Transverse colon (tissue), 4 donors: ENCODE measurements around the gene HSD17B11. TPM values are rescaled to one million over a fixed set of nuclear protein-coding genes. Genes with fewer than 3 reads are reported as not detected.
"Not testable (repeated sequence)": the region's sequence is repeated elsewhere in the genome, so short reads cannot be mapped to it uniquely, and the experiment has no call there.

ENCODE experiments used
- DNase-seq: peaks from one replicate; pipeline ENCODE4 v3.0.0-alpha.2; 2019
- H3K27ac ChIP-seq, 4 donors: fragments of 200-600 bp; sonication (generic); 2 replicates each; pipeline ENCODE4 v1.5.1; 2016 to 2018; ENCODE audit warnings: inconsistent platforms in 4 of 4
- H3K27me3 ChIP-seq: fragments of 200-600 bp; sonication (generic); 2 replicates; pipeline ENCODE4 v1.5.1; 2017; ENCODE audit warnings: inconsistent platforms
- H3K36me3 ChIP-seq, 4 donors: fragments of 200-600 bp; sonication (generic); 2 replicates each; pipeline ENCODE4 v1.5.1; 2017 to 2019; ENCODE audit warnings: inconsistent platforms in 4 of 4
- H3K4me1 ChIP-seq, 4 donors: fragments of 200-600 bp; sonication (generic); 2 replicates each; pipeline ENCODE4 v1.5.1; 2017 to 2020; ENCODE audit warnings: inconsistent platforms in 4 of 4
- H3K4me3 ChIP-seq, 4 donors: fragments of 200-600 bp; sonication (generic); 1 replicate in 1 of 4; 2 replicates in 3 of 4; pipeline versions ENCODE4 v1.5.1 to v1.6.1; 2017 to 2019; ENCODE audit warnings: inconsistent platforms in 4 of 4
- H3K9me3 ChIP-seq, 2 donors: fragments of 200-600 bp; sonication (generic); 2 replicates each; pipeline ENCODE4 v1.5.1; 2017 to 2019; ENCODE audit warnings: inconsistent platforms in 2 of 2
- EP300 ChIP-seq: sonication (generic); formaldehyde crosslinking; IDR thresholded peaks from one replicate; pipeline ENCODE4 v1.6.1; 2017; ENCODE audit warnings: antibody characterized with exemption, low read depth
- POLR2A ChIP-seq: fragments of 450-650 bp; IDR thresholded peaks from one replicate; pipeline ENCODE4 v1.6.1; 2016; ENCODE audit warnings: antibody characterized with exemption, mild to moderate bottlenecking, moderate library complexity
- POLR2AphosphoS5 ChIP-seq, 3 donors: sonication (generic); formaldehyde crosslinking; IDR thresholded peaks; one replicate each; pipeline ENCODE4 v1.6.1; 2016; ENCODE audit warnings: antibody characterized with exemption in 3 of 3
- WGBS, 2 donors: methylation state at CpG; one replicate each; pipeline ENCODE4 v1.1.5; 2018; ENCODE audit warnings: low coverage in 1 of 2; 5-methylcytosine and 5-hydroxymethylcytosine counted together
- in situ Hi-C, 4 donors: fragments of 200-750 bp; cut with MboI; loops; one replicate each; pipeline versions ENCODE4 v1.15.0 to v1.15.1; 2017; ENCODE audit warnings: low sequenced_read_pairs in 3 of 4, low pct_ligation_motif_present in 1 of 4, low pct_unique_long_range_greater_than_20kb in 1 of 4
- intact Hi-C: fragments of 100-400 bp; cut with DNase I; formaldehyde crosslinking; loops from one replicate; pipeline ENCODE4 v1.15.1; 2023; ENCODE audit warnings: low total_unique reads
- total RNA-seq, 4 donors: library from RNA; depleted of rRNA; stranded (reverse); fragments of >200 nt; gene quantifications; one replicate each; pipeline ENCODE4 v1.1.0, GENCODE V29; 2016
- TF ChIP-seq, protein P1 (sequence below), 5 experiments: fragments of 200-600 bp in 3 of 5; fragments of 450-650 bp in 2 of 5; sonication (generic) in 3 of 5; IDR thresholded peaks; 1 replicate in 2 of 5; 2 replicates in 3 of 5; pipeline ENCODE4 v1.5.1; 2016 to 2017; ENCODE audit warnings: antibody characterized with exemption in 5 of 5, inconsistent platforms in 3 of 5, mild to moderate bottlenecking in 2 of 5, moderate library complexity in 1 of 5

Gene HSD17B11
- total RNA-seq, 4 donors from 2014 or later, result 189 to 348 (median 271) TPM

DNA sequence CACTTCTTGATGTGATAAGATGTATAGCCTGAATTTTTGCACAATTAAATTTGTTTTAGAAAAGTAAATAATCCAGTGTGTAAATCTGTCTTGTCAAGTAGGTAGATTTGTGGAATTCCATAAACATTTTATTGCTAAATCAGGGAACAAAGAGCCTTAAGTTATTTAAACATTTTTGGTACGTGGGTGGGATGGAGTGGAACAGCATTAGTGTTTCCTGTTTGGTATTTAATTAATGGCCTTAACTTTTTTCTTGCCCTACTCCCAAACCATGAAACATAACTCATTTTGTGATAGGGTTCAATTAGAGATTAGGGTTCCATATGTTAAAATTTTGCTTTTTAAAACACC is 36.5 kb upstream of the HSD17B11 start:
- Histone ChIP-seq H3K36me3 (no peaks in the 10 kb centered on the region), H3K9me3 (no peaks in the 10 kb centered on the region), H3K27ac (no peak overlapping the region), H3K4me3 (no peak overlapping the region), H3K4me1 (peaks cover 3 to 22% (median 12%) of the 10 kb centered on the region in 4 donors), H3K27me3 (no peaks in the 10 kb centered on the region)
- intact Hi-C loops (no loop called here), in situ Hi-C loops (no loop called here)
- WGBS, 2 donors, result 37 to 63% methylated on average over 1 of the region's 1 CpG
- no peak for DNase-seq
- TF ChIP-seq EP300 (no peak), POLR2AphosphoS5 (IDR thresholded peaks at IDR 0.05) (no peak), POLR2A (no peak)
- TF ChIP-seq, protein P1, sequence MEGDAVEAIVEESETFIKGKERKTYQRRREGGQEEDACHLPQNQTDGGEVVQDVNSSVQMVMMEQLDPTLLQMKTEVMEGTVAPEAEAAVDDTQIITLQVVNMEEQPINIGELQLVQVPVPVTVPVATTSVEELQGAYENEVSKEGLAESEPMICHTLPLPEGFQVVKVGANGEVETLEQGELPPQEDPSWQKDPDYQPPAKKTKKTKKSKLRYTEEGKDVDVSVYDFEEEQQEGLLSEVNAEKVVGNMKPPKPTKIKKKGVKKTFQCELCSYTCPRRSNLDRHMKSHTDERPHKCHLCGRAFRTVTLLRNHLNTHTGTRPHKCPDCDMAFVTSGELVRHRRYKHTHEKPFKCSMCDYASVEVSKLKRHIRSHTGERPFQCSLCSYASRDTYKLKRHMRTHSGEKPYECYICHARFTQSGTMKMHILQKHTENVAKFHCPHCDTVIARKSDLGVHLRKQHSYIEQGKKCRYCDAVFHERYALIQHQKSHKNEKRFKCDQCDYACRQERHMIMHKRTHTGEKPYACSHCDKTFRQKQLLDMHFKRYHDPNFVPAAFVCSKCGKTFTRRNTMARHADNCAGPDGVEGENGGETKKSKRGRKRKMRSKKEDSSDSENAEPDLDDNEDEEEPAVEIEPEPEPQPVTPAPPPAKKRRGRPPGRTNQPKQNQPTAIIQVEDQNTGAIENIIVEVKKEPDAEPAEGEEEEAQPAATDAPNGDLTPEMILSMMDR (IDR thresholded peaks at IDR 0.05), result no peak

DNA sequence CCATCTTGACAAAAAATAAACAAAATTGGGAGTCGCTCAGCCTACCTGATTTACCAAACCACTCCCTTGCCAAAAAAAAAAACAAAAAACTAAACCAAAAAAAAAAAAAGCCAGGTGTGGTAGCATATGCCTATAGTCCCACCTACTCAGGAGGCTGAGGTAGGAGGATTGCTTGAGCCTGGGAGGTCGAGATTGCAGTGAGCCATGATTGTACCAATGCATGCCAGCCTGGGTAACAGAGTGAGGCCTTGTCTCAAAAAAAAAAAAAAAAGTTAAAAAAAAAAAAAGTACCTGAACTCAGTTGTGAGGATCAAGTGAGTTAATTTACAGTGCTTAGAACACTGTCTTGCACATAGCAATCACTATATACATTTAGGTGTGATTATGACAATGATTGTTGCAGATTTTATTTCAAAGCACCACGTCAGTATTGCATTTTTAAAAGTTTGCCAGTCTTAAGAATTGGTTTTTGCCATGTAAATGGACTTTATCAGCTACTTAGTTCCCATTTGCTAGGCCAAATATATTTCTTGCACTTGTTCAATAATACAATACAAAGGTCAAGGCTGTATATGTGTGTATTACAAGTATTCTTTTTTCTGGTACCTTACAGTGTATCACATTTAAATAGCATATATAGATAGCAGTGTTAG is 36.0 kb upstream of the HSD17B11 start:
- TF ChIP-seq POLR2AphosphoS5 (IDR thresholded peaks at IDR 0.05) (no peak), POLR2A (no peak), EP300 (no peak)
- TF ChIP-seq, protein P1 (IDR thresholded peaks at IDR 0.05), result no peak
- in situ Hi-C loops, result no loop called here
- no peak overlapping the region for H3K4me3 ChIP-seq
- 71 to 81% methylated on average over 3 of the region's 3 CpGs for whole genome bisulfite sequencing, 2 donors
- no peaks in the 10 kb centered on the region for H3K9me3 ChIP-seq
- no peak for DNase-seq
- no peak overlapping the region for H3K27ac ChIP-seq
- H3K4me1 ChIP-seq, result peaks cover 3 to 24% (median 13%) of the 10 kb centered on the region in 4 donors
- intact Hi-C loops, result no loop called here
- H3K36me3 ChIP-seq, result no peaks in the 10 kb centered on the region
- H3K27me3 ChIP-seq, result no peaks in the 10 kb centered on the region

DNA sequence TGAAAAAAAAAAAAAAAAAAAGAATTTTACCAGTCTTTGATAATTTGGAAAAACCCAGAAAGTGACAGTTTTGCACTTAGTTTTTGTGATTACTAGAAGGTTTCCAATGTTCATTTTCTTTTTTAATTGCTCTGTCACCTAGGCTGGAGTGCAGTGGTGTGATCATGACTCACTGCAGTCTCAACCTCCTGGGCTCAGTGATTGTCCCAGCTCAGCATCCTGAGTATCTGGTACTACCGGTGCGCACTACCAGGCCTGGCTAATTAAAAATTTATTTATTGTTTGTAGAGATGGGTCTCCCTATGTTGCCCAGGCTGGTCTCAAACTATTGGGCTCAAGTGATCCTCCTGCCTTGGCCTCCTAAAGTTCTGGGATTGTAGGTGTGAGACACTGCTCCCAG is 34.7 kb upstream of the HSD17B11 start:
- no peaks in the 10 kb centered on the region for H3K27me3 ChIP-seq
- H3K4me1 ChIP-seq, result peaks cover 13 to 34% (median 19%) of the 10 kb centered on the region in 4 donors
- in situ Hi-C loops, result no loop called here
- no peak for TF ChIP-seq POLR2AphosphoS5 (IDR thresholded peaks at IDR 0.05)
- TF ChIP-seq, protein P1 (IDR thresholded peaks at IDR 0.05), result no peak
- no peak for TF ChIP-seq EP300
- TF ChIP-seq POLR2A, result no peak
- no peak overlapping the region for H3K27ac ChIP-seq
- no peak overlapping the region for H3K4me3 ChIP-seq
- 92 to 97% methylated on average over 2 of the region's 2 CpGs for WGBS, 2 donors
- no peaks in the 10 kb centered on the region for H3K36me3 ChIP-seq
- no peaks in the 10 kb centered on the region for H3K9me3 ChIP-seq
- intact Hi-C loops, result no loop called here
- no peak for DNase-seq

DNA sequence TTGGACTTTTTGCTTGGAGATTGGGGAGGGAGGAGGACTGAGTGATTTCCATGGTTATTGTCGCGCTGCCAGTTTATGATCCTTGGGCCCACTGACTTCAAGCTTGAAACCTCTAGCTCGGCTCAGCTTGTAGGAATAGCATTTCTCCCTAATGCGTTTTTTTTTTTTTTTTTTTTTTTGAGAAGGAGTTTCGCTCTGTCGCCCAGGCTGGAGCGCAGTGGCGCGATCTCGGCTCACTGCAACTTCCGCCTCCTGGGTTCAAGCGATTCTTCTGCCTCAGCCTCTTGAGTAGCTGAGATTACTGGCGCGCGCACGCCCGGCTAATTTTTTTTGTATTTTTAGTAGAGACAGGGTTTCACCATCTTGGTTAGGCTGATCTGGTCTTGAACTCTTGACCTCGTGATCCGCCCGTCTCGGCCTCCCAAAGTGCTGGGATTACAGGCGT is 33.1 kb upstream of the HSD17B11 start:
- H3K27me3 ChIP-seq, DNase-seq, H3K27ac ChIP-seq, intact Hi-C loops, H3K36me3 ChIP-seq, H3K9me3 ChIP-seq, in situ Hi-C loops: not testable (repeated sequence)
- Histone ChIP-seq H3K4me3 (peak overlapping the region in 2 of 4 donors; percentile 66 to 94), H3K4me1 (peaks cover 13 to 46% (median 28%) of the 10 kb centered on the region in 4 donors)
- WGBS, 2 donors, result 92 to 93% methylated on average over 11 to 22 of the region's 22 CpGs
